Measurements from ENCODE around the gene RIMS4. TPM values are rescaled to one million over a fixed set of nuclear protein-coding genes. Genes with fewer than 3 reads are reported as not detected.

Gene RIMS4
- total RNA-seq, 1 experiment from 2014 or later = 16.3 TPM

- Mint-ChIP-seq H3K36me3 (ENCODE audit: insufficient read depth in 1 of 3, low read depth in 3 of 3) (no peaks in the 10 kb centered on the region), H3K4me1 (peaks cover 3 to 5% of the 10 kb centered on the region in 2 experiments), H3K27me3 (ENCODE audit: low read depth) (no peaks in the 10 kb centered on the region), H3K9me3 (no peaks in the 10 kb centered on the region), H3K27ac (peak overlapping the region in 1 of 3 experiments; percentile 79; a peak in 1 of 7 replicates), H3K4me3 (no peak overlapping the region)
- Histone ChIP-seq H3K4me1 (ENCODE audit: insufficient read depth, low read length) (no peaks in the 10 kb centered on the region), H3T11ph (ENCODE audit: low read length) (no peak overlapping the region), H2BK12ac (ENCODE audit: insufficient read length, low read depth, low read length) (no peak overlapping the region), H3K79me1 (ENCODE audit: insufficient read depth, low read depth, low read length, poor library complexity, severe bottlenecking) (no peaks in the 10 kb centered on the region), H3K18ac (ENCODE audit: insufficient read length, low read depth, low read length) (no peak overlapping the region), H4K5ac (ENCODE audit: insufficient read length, low read depth, low read length) (no peak overlapping the region), H2AK5ac (ENCODE audit: insufficient read length, low read length) (no peak overlapping the region), H2BK20ac (ENCODE audit: low read depth, low read length, poor library complexity, severe bottlenecking) (no peak overlapping the region), H3K4ac (ENCODE audit: low read depth, low read length) (no peak overlapping the region), H2BK120ac (ENCODE audit: low read depth, low read length, poor library complexity, severe bottlenecking) (no peak overlapping the region), H3K27me3 (ENCODE audit: insufficient read depth, low read length) (no peaks in the 10 kb centered on the region), H4K20me1 (ENCODE audit: control insufficient read depth, insufficient read depth, insufficient read length) (no peaks in the 10 kb centered on the region), H3K23ac (ENCODE audit: insufficient read length, low read depth, low read length) (no peak overlapping the region), H4K91ac (ENCODE audit: insufficient read length, low read depth, low read length) (no peak overlapping the region), H3K23me2 (ENCODE audit: insufficient read length, low read depth, low read length, poor library complexity, severe bottlenecking) (no peaks in the 10 kb centered on the region), H3K79me2 (ENCODE audit: insufficient read depth, low read length) (no peaks in the 10 kb centered on the region), H2BK5ac (ENCODE audit: insufficient read length, low read length) (no peak overlapping the region), H2AFZ (ENCODE audit: low read length) (no peak overlapping the region), H3K4me2 (ENCODE audit: insufficient read depth, insufficient read length, low read length) (no peak overlapping the region), H3K9ac (ENCODE audit: extremely low read depth, insufficient read length, low read length) (no peak overlapping the region), H3K56ac (ENCODE audit: insufficient read length, low read depth, low read length) (no peak overlapping the region), H3K14ac (ENCODE audit: insufficient read depth, low read length) (no peak overlapping the region), H2BK15ac (ENCODE audit: low read depth, low read length) (no peak overlapping the region), H3K27ac (ENCODE audit: insufficient read length, low read depth, low read length) (no peak overlapping the region), H4K8ac (replicated peaks; ENCODE audit: insufficient read length, low read depth, low read length) (no peak overlapping the region), H3K9me3 (ENCODE audit: control insufficient read depth, low read depth, low read length) (no peaks in the 10 kb centered on the region)
- no CpG with 5 or more reads among the region's 11 CpGs for WGBS (ENCODE audit: extremely low coverage, insufficient read length, low lambda C conversion rate)
- no peak for DNase-seq
- no peak for TF ChIP-seq CTCF (conservative IDR thresholded peaks at IDR 0.05)
These were observed 89.2 kb downstream of the RIMS4 start for GRCh38 chr20:44720997-44721784.

Data from H9 (cell line).